GM21576 (cell line): ENCODE results near the gene TTYH2.

Experiments
- ATAC-seq: cut with Tn5 transposase; IDR thresholded peaks from one replicate; pipeline ENCODE4 v1.9.1; 2021; ENCODE audit warnings: mild to moderate bottlenecking, moderate library complexity; ENCODE audit not compliant: unreplicated experiment

The TTYH2 gene

DNA sequence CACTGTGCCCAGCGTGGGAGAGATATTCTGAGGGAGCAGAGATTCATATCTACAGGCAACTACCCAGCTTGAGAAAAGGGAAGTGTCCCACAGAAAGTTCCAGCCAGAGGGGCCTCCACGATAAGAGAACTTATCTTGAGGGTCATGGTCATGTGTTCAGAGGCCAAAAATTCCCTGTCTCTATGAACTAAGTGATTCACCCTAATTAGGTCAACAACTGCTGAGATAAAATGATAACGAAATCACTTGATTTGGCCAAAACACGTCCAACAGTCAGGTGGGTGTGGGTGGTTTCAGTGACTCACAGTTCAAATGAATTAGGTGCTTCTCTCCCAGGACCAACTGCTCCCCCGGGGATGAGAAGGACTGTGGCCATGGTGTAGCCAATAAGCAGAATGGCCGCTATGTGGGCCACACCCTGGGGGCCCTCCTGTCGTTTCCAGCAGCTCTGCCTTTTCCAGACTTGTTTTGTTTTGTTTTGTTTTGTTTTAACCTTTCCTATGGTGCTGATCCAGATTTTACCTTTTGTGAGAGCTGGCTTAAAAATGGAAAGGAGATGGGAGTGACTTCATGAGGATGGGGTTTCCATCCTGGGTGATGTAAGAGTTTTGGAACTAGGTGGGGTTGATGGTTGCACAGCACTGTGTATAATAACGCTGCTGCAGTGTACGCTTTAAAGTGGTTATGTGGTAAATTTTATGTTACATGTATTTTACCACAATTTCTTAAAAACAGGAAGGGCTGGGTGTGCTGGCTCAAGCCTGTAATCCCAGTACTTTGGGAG is 69.4 kb downstream of the TTYH2 start:
- ATAC-seq = no peak

DNA sequence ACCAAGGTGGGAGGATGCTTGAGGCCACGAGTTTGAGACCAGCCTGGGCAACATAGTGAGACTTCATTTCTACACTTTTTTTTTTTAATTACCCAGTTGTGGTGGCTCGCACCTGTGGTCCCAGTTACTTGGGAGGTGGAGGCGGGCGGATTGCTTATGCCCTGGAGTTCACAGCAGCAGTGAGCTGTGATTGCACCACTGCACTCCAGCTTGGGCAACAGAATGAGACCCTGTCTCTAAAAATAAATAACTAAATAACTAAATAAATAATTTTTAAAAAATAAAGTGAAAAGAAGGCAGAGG is 70.0 kb downstream of the TTYH2 start:
- no peak for ATAC-seq

DNA sequence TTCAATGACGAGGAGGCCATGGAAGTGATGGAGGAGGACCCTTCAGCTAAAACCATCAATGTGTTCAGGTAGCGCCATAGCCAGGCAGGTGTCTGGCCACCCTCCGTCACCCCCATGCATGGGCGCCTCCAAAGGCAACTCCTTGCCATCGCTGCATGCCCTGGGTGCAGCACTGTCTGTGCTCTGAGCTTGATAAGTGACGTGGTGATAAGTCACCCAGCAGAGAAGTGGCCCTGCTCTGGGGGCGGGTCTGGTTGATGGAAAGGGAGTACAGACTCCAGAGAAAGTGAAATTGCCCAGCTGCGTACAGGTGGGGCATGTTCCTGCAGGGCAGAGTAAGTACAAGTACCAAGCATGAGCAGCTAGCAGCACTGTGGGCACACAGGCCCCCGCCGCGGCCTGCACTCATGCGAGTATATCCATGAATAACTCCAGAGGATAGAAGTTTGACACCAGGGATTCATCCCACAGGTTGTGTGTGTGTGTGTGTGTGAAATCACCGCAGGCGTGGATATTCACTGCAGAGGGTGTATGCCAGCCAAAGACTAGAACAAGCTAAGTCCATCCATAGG is 73.7 kb downstream of the TTYH2 start:
- no peak for ATAC-seq

DNA sequence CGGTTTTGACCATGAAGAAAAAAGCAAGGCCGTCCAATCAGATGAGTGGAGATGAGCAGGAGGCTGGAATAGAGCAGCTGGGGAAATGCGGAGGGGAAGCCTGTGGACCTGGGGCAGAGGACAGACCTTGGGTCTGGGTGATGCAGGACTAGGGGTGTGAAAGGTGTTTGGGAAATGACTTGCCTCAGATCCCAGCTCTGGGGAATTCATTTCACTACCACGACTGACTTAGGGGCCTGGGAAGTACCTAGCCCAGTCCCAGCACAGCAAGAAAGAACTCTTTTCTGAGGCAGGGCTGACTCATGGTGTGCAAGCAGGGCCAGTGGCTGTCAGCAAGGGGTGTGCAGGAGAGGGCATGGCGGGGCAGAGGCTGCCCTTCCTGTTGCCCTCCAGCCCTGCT is 75.4 kb downstream of the TTYH2 start:
- no peak for ATAC-seq

DNA sequence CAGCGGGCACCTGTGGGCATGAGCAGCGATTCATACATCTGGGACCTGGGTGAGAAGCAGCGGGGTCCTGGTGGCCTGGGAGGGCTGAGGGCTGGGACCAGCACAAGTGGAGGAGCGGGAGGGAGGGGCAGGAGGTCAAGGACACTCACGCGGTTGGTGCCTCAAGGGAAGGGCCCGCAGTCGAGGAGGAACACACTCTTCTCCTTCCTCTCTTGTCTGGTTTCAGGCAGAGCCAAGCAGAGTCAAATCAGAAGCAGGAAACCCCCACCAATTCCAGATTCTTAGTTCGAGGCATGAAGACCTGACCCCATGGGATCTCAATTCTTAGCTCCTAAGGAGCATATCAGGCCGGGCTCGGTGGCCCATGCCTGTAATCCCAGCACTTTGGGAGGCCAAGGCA is 76.3 kb downstream of the TTYH2 start:
- ATAC-seq = no peak

DNA sequence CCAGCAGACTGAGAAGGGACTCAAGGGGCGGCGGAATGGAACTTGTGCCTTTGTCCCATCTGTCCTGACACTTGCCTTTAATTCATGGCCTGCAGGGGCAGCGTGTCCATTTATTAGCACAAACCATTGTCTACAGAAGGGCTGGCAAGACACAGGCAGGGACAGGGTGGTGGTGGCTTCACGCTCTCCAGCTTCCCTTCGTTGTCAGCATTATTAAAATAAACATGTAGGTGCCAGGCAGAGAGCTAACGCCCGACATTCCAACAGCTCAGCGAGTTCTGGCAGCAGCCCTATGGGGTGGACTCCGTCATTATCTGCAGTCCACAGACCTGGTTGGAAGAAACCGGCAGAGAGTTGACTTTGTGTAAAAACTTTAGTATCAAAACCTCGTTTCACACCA is 77.0 kb downstream of the TTYH2 start:
- ATAC-seq = no peak

DNA sequence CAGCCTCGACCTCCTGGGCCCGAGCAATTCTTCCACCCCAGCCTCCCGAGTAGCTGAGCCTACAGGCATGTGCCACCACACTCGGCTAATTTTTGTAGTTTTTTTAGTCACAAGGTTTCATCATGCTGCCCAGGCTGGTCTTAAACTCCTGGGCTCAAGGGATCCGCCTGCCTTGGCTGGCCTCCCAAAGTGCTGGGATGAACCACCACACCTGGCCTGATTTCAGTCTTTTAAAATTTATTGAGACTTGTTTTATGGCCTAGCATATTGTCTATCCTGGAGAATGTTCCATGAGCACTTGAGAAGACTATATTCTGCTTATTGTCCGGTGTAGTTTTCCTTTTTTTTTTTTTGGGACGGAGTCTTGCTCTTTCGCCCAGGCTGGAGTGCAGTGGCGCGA is 79.1 kb downstream of the TTYH2 start:
- no peak for ATAC-seq

DNA sequence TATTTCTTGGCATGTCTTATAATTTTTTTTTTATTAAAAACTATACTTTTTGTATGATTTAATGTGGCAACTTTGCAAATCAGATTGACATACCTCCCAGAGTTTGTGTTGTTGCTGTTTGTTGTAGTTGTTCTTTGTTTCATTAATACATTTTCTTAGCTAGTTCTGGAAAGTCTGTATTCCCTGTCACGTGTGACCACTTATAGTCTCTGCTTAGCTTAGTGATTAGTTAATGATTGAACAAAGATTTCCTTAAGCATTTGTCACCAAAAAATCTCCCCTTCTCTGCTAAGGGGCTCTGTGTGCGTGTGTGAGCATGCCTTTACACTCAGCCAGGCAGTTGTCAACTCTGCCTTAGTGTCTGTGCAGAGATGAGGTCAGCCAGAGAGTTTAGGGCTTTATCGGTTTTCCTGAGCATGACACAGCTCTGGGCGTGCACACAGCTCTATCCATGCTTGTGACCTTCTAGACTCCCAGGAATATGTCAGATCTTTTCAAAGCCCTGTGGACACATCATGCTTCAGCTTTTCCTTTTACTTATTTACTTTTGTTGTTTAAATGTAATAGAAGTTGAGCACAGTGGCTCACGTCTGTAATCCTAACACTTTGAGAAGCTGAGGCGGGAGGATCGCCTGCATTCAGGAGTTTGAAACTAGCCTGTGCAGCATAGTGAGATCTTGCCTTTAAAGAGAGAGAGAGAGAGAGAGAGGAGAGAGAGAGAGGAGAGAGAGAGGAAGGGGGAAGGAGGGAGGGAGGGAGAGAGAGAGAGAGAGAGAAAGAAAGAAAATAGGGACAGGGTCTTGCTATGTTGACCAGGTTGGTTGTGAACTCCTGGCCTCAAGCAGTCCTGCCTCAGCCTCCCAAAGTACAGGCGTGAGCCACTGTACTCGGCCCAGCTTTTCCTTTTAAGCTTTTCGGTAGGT is 82.5 kb downstream of the TTYH2 start:
- no peak for ATAC-seq

DNA sequence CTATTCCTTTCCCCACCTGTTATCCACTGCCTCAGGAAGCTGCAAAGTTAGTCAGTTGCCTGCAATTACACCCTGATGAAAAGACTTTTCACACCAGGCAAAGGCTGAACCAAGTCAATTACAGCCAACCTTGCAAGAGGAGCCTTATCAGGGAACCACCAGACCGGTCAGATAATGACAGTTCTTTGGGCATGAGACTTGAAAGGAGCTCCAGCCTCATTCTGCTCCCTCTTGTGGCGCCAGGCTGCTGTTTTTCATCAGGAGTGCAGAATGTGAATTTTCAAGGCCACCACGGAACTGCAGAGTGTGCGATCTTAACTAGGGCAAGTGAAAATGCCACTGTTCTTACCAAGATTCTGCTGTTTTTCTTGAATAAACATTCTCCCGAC is 83.2 kb downstream of the TTYH2 start:
- ATAC-seq = no peak

DNA sequence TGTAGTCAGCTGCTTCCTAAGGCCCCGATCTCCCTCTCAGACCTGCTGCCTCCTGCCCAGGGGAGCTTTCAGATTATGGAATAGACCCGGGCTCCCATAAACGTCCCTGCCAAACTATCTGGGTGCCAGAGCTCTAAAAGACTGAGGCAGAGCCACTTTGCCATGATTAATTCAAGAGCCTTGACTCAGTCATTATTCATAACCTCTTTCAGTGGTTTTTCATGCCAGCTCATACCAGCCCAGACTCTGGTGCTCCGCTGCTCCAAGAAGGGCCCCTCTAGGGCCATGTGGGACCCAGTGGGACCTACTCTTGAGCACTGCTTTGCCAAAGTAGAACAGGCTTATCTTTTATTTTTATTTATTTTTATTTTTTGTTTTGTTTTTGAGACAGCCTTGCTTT is 84.6 kb downstream of the TTYH2 start:
- ATAC-seq = no peak

DNA sequence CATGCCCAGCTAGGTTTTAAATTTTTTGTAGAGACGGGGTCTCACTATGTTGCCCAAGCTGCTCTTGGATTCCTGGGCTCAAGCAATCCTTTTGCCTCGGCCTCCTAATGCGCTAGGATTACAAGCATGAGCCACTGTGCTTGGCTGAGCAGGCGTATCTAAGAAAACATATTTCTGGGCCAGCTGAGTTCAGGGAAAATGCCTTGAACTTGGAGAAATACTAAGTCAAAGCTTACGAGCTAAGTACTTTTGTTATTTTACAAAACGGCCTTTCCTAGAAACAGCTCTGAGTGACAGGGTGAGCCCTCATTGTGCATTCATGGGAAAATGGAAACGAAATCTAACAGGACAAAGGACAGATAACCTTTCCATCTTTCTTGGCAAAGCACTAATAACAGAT is 85.4 kb downstream of the TTYH2 start:
- no peak for ATAC-seq

DNA sequence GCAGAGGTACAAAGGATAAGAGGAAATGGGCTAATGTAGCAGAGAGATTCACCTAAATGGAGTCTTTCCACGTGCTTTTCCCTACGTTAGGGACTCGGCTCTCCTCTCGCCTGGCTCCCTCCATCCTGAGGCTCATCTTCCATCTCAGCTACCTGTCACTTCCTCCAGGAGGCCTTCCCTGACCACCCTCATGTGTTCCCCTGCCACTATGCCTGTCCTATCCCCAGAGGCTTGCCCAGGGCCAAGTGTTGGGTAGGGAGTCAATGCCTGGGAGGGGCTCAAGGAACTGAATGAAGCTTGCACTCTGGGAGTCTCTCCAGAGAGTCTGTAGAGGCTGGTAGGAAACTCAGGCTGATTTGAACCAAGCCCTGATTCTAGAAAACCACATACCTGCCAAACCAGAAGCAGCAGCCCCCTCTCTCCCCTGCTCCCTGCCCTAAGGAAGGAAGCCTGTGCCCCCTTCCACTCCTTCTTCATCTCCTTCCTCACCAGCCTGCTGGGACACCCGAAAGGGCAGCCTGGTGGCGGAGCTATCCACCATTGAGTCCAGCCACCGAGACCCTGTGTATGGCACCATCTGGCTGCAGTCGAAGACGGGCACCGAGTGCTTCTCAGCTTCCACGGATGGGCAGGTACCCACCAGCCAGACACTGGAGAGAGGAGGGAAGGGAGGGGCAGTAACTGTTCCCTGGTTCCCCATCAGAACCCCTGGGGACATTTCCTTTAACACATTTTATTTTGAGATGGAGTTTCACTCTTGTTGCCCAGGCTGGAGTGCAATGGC is 86.0 kb downstream of the TTYH2 start:
- ATAC-seq = no peak

DNA sequence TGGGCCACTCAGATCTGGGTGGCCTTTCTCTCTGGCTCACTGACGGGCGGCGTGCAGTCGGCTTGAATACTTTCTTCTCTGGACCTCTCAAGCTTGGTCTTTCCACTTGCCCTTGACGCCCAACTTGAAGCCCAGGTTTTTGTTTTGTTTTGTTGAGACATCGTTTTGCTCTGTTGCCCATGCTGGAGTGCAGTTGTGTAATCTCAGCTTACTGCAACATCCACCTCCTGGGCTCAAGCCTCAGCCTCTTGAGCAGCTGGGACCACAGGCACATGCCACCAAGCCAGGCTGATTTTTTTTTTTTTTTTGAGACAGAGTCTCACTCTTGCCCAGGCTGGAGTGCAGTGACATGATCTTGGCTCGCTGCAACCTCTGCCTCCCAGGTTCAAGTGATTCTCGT is 89.9 kb downstream of the TTYH2 start:
- no peak for ATAC-seq

DNA sequence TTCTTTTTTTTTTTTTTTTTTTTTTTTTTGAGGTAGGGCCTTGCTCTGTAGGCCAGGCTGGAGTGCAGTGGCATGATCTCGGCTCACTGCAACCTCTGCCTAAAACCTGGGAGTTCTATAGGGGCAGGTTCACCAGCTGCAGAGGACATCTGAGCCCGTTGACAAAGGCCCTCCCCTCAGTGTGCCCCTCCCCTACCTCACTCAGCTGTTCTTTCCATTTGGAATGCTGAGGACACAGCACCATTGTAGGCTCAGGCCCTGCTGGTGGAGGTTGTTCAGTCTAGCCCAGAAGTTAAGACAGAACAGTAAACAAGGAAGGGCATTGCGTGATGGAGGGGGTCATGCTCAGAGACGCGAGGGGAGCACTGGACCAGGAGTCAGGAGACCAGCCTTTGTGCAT is 90.8 kb downstream of the TTYH2 start:
- no peak for ATAC-seq

DNA sequence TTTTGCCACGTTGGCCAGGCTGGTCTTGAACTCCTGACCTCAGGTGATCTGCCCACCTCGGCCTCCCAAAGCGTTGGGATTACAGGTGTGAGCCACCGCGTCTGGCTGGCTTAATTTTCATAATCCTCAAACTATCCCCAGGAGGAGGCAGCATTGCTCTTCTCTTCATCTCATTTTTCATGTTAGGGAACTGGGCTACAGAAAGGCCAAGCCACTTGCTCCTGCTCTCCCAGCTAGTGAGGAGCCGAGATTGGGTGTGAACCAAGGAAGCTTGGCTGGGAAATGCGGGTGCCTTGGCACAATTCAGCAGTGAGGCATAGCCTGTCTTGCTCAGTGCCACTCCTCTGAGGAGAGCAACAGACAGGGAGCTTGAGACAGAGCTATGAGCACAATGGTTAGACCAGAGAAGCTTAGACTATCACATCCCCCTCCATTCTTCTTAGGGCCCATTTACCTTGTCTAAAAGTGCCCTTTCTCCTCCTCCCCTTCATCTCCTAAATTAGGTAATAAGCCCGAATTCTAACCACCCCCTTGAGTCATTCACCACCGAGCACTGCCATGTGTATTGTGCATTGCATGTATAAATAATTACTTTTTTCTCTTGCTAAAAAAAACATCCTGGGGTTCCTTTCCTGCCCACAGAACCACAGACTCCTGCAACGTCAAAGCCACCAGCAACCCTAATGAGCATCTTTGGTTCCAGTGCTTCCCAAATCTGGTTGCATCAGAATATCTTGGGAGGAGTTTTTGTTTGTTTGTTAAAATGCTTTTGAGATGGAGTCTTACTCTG is 92.7 kb downstream of the TTYH2 start:
- no peak for ATAC-seq

DNA sequence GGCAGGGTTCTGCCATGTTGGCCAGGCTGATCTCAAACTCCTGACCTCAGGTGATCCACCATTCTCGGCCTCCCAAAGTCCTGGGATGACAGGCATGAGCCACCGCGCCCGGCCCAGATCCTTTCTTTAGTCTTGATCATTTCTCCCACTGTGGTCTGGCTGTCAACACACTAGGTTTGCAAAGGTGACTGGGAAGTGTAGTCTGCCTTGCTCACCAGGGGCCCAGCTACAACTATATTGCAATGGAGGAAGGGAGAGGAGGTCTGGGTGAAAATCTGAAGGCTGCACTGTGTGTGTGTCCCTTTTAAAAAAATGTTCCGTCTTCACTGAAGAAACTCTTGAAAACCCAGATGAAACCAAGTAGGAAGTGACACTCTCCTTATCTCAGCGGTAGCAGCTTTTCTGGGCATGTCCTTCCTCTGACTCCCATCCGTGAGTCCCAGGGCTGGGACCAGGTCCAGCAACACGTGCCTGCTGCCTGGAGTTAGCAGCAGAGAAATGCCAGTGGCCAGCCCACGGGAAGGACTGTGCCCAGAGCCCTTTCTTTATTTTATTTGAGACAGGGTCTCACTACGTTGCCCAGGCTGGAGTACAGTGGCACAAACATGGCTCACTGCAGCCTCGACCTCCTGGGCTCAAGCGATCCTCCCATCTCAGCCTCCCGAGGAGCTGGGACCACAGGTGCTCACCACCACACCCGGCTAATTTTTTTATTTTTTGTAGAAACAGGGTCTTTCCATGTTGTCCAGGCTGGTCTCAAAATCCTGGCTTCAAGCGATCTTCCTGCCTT is 94.8 kb downstream of the TTYH2 start:
- ATAC-seq = no peak

DNA sequence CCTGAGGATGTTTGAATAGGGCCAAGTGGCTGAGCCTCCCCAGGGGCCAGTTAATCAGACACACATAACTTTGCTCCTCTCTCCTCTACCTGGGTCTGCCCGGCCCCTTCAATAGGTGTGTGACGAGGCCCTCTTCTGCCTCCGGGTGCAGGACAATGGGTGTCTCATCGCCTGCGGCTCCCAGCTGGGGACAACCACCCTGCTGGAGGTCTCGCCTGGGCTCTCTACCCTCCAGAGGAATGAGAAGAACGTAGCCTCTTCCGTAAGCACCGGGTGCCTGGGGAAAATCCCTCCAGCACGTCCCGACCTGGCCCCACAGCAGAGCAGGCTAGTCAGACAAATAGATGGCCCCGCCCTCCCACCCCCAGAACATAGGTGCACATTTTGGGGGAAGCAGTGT is 96.5 kb downstream of the TTYH2 start:
- ATAC-seq = no peak
